CD4-positive, CD25-positive, alpha-beta regulatory T cell (primary cell): ENCODE data around the gene CRTAC1. TPM values are rescaled to one million over a fixed set of nuclear protein-coding genes. Genes with fewer than 3 reads are reported as not detected.
A peak's percentile ranks its signal among the peaks of the same experiment; 100 is the strongest.

Experiments
- ATAC-seq, 2 donors: fragments of 150-1000 bp; cut with Tn5 transposase; one replicate each; pipeline ENCODE4 v1.10.0; 2021; ENCODE audit warnings: low read depth in 2 of 2, moderate number of reproducible peaks in 2 of 2, moderate library complexity in 1 of 2
- DNase-seq, 3 donors: peaks; one replicate each; pipeline versions ENCODE4 v3.0.0 to v3.0.0-alpha.2; 2012 to 2022; ENCODE audit warnings: mixed read lengths in 1 of 3
- H3K27ac ChIP-seq: one replicate; pipeline ENCODE4 v1.7.0; 2013; ENCODE audit warnings: mild to moderate bottlenecking, low read length; ENCODE audit not compliant: insufficient read depth, poor library complexity, severe bottlenecking
- H3K27me3 ChIP-seq: one replicate; pipeline ENCODE4 v1.7.0; 2013; ENCODE audit warnings: low read length; ENCODE audit not compliant: control insufficient read depth, insufficient read depth
- H3K36me3 ChIP-seq: one replicate; pipeline ENCODE4 v1.7.0; 2013; ENCODE audit warnings: mild to moderate bottlenecking, low read length, moderate library complexity; ENCODE audit not compliant: control insufficient read depth, insufficient read depth
- H3K4me1 ChIP-seq: 2 replicates; pipeline ENCODE4 v1.7.0; 2013; ENCODE audit warnings: mild to moderate bottlenecking, low read length; ENCODE audit not compliant: insufficient read depth, control insufficient read depth, poor library complexity, severe bottlenecking
- H3K4me3 ChIP-seq: one replicate; pipeline ENCODE4 v1.7.0; 2013; ENCODE audit warnings: low read depth, mild to moderate bottlenecking, low read length, moderate library complexity
- H3K9me3 ChIP-seq, 2 experiments: 1 replicate in 1 of 2; 2 replicates in 1 of 2; pipeline ENCODE4 v1.7.0; 2013; ENCODE audit warnings: low read length in 2 of 2, mild to moderate bottlenecking in 1 of 2, moderate library complexity in 1 of 2; ENCODE audit not compliant: control insufficient read depth in 2 of 2
- H3K27ac Mint-ChIP-seq, 3 donors: one replicate each; pipeline ENCODE4 v1.8.0; 2020 to 2022; ENCODE audit warnings: mild to moderate bottlenecking in 3 of 3, mixed read lengths in 3 of 3, moderate library complexity in 2 of 3
- H3K27me3 Mint-ChIP-seq: one replicate; pipeline ENCODE4 v1.8.0; 2022; ENCODE audit warnings: mild to moderate bottlenecking, mixed read lengths
- H3K36me3 Mint-ChIP-seq: one replicate; pipeline ENCODE4 v1.8.0; 2020; ENCODE audit warnings: mixed read lengths
- H3K4me1 Mint-ChIP-seq, 4 donors: one replicate each; pipeline ENCODE4 v1.8.0; 2020 to 2022; ENCODE audit warnings: mixed read lengths in 4 of 4, mild to moderate bottlenecking in 1 of 4
- H3K4me3 Mint-ChIP-seq, 4 donors: one replicate each; pipeline ENCODE4 v1.8.0; 2020 to 2022; ENCODE audit warnings: mild to moderate bottlenecking in 4 of 4, mixed read lengths in 4 of 4, moderate library complexity in 3 of 4
- H3K9me3 Mint-ChIP-seq, 7 donors: one replicate each; pipeline ENCODE4 v1.8.0; 2020 to 2022; ENCODE audit warnings: mixed read lengths in 7 of 7, mild to moderate bottlenecking in 3 of 7, moderate library complexity in 2 of 7
- polyA plus RNA-seq, 4 donors: library from polyadenylated mRNA; unstranded; fragments of 300-500 nt; fragmentation: Illumina TruSeq; gene quantifications; one replicate each; pipeline ENCODE4 v1.2.3, GENCODE V29; 2021
- total RNA-seq: library from RNA; stranded (reverse); gene quantifications from one replicate; pipeline ENCODE4 v1.2.3, GENCODE V29; 2022

CRTAC1 gene
- total and polyA plus RNA-seq, 5 donors from 2014 or later = not detected

- no peaks in the 10 kb centered on the region for H3K9me3 ChIP-seq
- no peak overlapping the region for H3K4me3 Mint-ChIP-seq
- H3K27me3 Mint-ChIP-seq = peaks cover 84% of the 10 kb centered on the region
- no peaks in the 10 kb centered on the region for H3K4me1 ChIP-seq
- H3K9me3 Mint-ChIP-seq = peaks cover 0 to 2% (median 0%) of the 10 kb centered on the region in 7 donors
- ATAC-seq (no peak), DNase-seq (no peak)
- no peak overlapping the region for H3K4me3 ChIP-seq
- H3K27me3 ChIP-seq = peaks cover 33% of the 10 kb centered on the region
- no peak overlapping the region for H3K27ac ChIP-seq
- no peak overlapping the region for H3K27ac Mint-ChIP-seq
- no peaks in the 10 kb centered on the region for H3K36me3 Mint-ChIP-seq
- no peaks in the 10 kb centered on the region for H3K4me1 Mint-ChIP-seq
- H3K36me3 ChIP-seq = no peaks in the 10 kb centered on the region
Observed at GRCh38 chr10:98038288-98038687, 7.9 kb upstream of the CRTAC1 start.

- H3K4me3 ChIP-seq = no peak overlapping the region
- Mint-ChIP-seq H3K27ac (no peak overlapping the region), H3K9me3 (peaks cover 0 to 2% (median 0%) of the 10 kb centered on the region in 7 donors), H3K4me3 (no peak overlapping the region), H3K36me3 (no peaks in the 10 kb centered on the region), H3K27me3 (peaks cover 79% of the 10 kb centered on the region), H3K4me1 (peaks cover 0 to 3% (median 0%) of the 10 kb centered on the region in 4 donors)
- H3K36me3 ChIP-seq = no peaks in the 10 kb centered on the region
- peaks cover under 1% of the 10 kb centered on the region for H3K4me1 ChIP-seq
- no peak for ATAC-seq
- DNase-seq = no peak
- H3K27me3 ChIP-seq = peaks cover 38% of the 10 kb centered on the region
- H3K9me3 ChIP-seq = no peaks in the 10 kb centered on the region
- no peak overlapping the region for H3K27ac ChIP-seq
Observed at GRCh38 chr10:98035599-98035998, 5.2 kb upstream of the CRTAC1 start.

GRCh38 chr10:98033515-98033914 lies 3.1 kb upstream of the CRTAC1 start:
- no peak overlapping the region for H3K4me3 ChIP-seq
- no peaks in the 10 kb centered on the region for H3K36me3 ChIP-seq
- H3K4me1 Mint-ChIP-seq = peaks cover 0 to 9% (median 4%) of the 10 kb centered on the region in 4 donors
- no peak overlapping the region for H3K27ac ChIP-seq
- no peak overlapping the region for H3K4me3 Mint-ChIP-seq
- H3K9me3 ChIP-seq = no peaks in the 10 kb centered on the region
- H3K36me3 Mint-ChIP-seq = no peaks in the 10 kb centered on the region
- H3K27ac Mint-ChIP-seq = no peak overlapping the region
- no peak for DNase-seq
- peaks cover 0 to 2% (median 0%) of the 10 kb centered on the region in 7 donors for H3K9me3 Mint-ChIP-seq
- H3K27me3 ChIP-seq = peaks cover 38% of the 10 kb centered on the region
- peaks cover 10% of the 10 kb centered on the region for H3K4me1 ChIP-seq
- H3K27me3 Mint-ChIP-seq = peaks cover 75% of the 10 kb centered on the region
- no peak for ATAC-seq

GRCh38 chr10:98031440-98031839 lies 1.0 kb upstream of the CRTAC1 start:
- H3K9me3 Mint-ChIP-seq = peaks cover 0 to 2% (median 0%) of the 10 kb centered on the region in 7 donors
- peaks cover 34% of the 10 kb centered on the region for H3K27me3 ChIP-seq

GRCh38 chr10:98030991-98031431 lies 590 bp upstream of the CRTAC1 start:
- Histone ChIP-seq H3K4me1 (peaks cover 10% of the 10 kb centered on the region), H3K4me3 (no peak overlapping the region), H3K27ac (no peak overlapping the region), H3K27me3 (peaks cover 32% of the 10 kb centered on the region), H3K36me3 (no peaks in the 10 kb centered on the region), H3K9me3 (no peaks in the 10 kb centered on the region)
- H3K4me1 Mint-ChIP-seq = peaks cover 0 to 12% (median 4%) of the 10 kb centered on the region in 4 donors
- ATAC-seq (no peak), DNase-seq (no peak)
- no peaks in the 10 kb centered on the region for H3K36me3 Mint-ChIP-seq
- peaks cover 67% of the 10 kb centered on the region for H3K27me3 Mint-ChIP-seq
- no peak overlapping the region for H3K27ac Mint-ChIP-seq
- H3K9me3 Mint-ChIP-seq = no peaks in the 10 kb centered on the region
- H3K4me3 Mint-ChIP-seq = no peak overlapping the region

More at GRCh38 chr10:98031440-98031839, 1.0 kb upstream of the CRTAC1 start:
- no peaks in the 10 kb centered on the region for H3K36me3 Mint-ChIP-seq
- Histone ChIP-seq H3K4me3 (no peak overlapping the region), H3K9me3 (no peaks in the 10 kb centered on the region), H3K36me3 (no peaks in the 10 kb centered on the region), H3K4me1 (peaks cover 10% of the 10 kb centered on the region), H3K27ac (no peak overlapping the region)
- DNase-seq (no peak), ATAC-seq (no peak)
- no peak overlapping the region for H3K27ac Mint-ChIP-seq
- H3K4me1 Mint-ChIP-seq = peaks cover 0 to 12% (median 4%) of the 10 kb centered on the region in 4 donors
- H3K4me3 Mint-ChIP-seq = peak overlapping the region in 3 of 4 donors; percentile 33 to 65 (median 57)
- H3K27me3 Mint-ChIP-seq = peaks cover 69% of the 10 kb centered on the region

- H3K4me3 ChIP-seq = no peak overlapping the region
- DNase-seq (no peak), ATAC-seq (no peak)
- peaks cover 27% of the 10 kb centered on the region for H3K27me3 ChIP-seq
- no peak overlapping the region for H3K27ac ChIP-seq
- Mint-ChIP-seq H3K9me3 (no peaks in the 10 kb centered on the region), H3K4me1 (peaks cover 0 to 12% (median 4%) of the 10 kb centered on the region in 4 donors), H3K27ac (no peak overlapping the region), H3K4me3 (peak overlapping the region in 2 of 4 donors; percentile 65 to 86), H3K36me3 (no peaks in the 10 kb centered on the region), H3K27me3 (peaks cover 59% of the 10 kb centered on the region)
- peaks cover 10% of the 10 kb centered on the region for H3K4me1 ChIP-seq
- H3K9me3 ChIP-seq = no peaks in the 10 kb centered on the region
- H3K36me3 ChIP-seq = no peaks in the 10 kb centered on the region
Observed at GRCh38 chr10:98029149-98030092, 1.0 kb downstream of the CRTAC1 start.

GRCh38 chr10:98028168-98028770 lies 2.2 kb downstream of the CRTAC1 start:
- no peaks in the 10 kb centered on the region for H3K36me3 Mint-ChIP-seq
- Histone ChIP-seq H3K27ac (no peak overlapping the region), H3K9me3 (no peaks in the 10 kb centered on the region), H3K36me3 (no peaks in the 10 kb centered on the region), H3K27me3 (peaks cover 28% of the 10 kb centered on the region), H3K4me1 (peaks cover 10% of the 10 kb centered on the region), H3K4me3 (no peak overlapping the region)
- no peaks in the 10 kb centered on the region for H3K9me3 Mint-ChIP-seq
- H3K27ac Mint-ChIP-seq = no peak overlapping the region
- peaks cover 48% of the 10 kb centered on the region for H3K27me3 Mint-ChIP-seq
- H3K4me3 Mint-ChIP-seq = peak overlapping the region in 1 of 4 donors; percentile 33
- H3K4me1 Mint-ChIP-seq = peaks cover 0 to 12% (median 4%) of the 10 kb centered on the region in 4 donors
- peak; percentile 48 to 61 for ATAC-seq
- peak; percentile 14 to 67 (median 45) for DNase-seq
